PC-9 (cell line): ENCODE measurements around the gene MIA3.

Source experiments
- EZH2 ChIP-seq: fragments of 200-600 bp; sonication (generic); IDR thresholded peaks from 2 replicates; pipeline ENCODE4 v1.8.0; 2017; ENCODE audit warnings: antibody characterized with exemption, low read depth
- TF ChIP-seq, protein P1 (sequence below): fragments of 200-600 bp; sonication (generic); conservative IDR thresholded peaks from 2 replicates; pipeline ENCODE4 v1.6.1; 2017; ENCODE audit warnings: mixed run types, antibody characterized with exemption, mild to moderate bottlenecking, moderate library complexity

DNA sequence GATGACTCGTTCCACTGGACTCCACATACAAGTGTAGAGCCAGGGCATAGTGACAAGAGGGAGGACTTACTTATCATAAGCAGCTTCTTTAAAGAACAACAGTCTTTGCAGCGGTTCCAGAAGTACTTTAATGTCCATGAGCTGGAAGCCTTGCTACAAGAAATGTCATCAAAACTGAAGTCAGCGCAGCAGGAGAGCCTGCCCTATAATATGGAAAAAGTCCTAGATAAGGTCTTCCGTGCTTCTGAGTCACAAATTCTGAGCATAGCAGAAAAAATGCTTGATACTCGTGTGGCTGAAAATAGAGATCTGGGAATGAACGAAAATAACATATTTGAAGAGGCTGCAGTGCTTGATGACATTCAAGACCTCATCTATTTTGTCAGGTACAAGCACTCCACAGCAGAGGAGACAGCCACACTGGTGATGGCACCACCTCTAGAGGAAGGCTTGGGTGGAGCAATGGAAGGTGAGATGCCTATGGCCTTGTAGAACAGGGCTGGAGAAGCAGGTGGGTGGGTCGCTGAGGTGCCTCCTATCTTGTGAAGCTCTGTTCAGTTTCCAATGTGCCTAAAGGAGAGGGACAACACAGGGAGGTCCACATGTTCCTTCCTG lies 12.1 kb downstream of the MIA3 start:
- TF ChIP-seq, protein P1, sequence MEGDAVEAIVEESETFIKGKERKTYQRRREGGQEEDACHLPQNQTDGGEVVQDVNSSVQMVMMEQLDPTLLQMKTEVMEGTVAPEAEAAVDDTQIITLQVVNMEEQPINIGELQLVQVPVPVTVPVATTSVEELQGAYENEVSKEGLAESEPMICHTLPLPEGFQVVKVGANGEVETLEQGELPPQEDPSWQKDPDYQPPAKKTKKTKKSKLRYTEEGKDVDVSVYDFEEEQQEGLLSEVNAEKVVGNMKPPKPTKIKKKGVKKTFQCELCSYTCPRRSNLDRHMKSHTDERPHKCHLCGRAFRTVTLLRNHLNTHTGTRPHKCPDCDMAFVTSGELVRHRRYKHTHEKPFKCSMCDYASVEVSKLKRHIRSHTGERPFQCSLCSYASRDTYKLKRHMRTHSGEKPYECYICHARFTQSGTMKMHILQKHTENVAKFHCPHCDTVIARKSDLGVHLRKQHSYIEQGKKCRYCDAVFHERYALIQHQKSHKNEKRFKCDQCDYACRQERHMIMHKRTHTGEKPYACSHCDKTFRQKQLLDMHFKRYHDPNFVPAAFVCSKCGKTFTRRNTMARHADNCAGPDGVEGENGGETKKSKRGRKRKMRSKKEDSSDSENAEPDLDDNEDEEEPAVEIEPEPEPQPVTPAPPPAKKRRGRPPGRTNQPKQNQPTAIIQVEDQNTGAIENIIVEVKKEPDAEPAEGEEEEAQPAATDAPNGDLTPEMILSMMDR: no peak
- no peak for TF ChIP-seq EZH2
